DND-41 (cell line): ENCODE measurements around the gene PDE4A.

ENCODE experiments used
- CTCF ChIP-seq: IDR thresholded peaks from 2 replicates; pipeline ENCODE4 v1.5.1; 2012; ENCODE audit warnings: borderline replicate concordance, low read length, moderate library complexity, mild to moderate bottlenecking; ENCODE audit not compliant: poor library complexity, severe bottlenecking; ENCODE audit errors: extremely low read depth
- EZH2 ChIP-seq: IDR thresholded peaks from 3 replicates; pipeline ENCODE4 v1.6.1; 2012; ENCODE audit warnings: borderline replicate concordance, low read depth, mild to moderate bottlenecking, moderate library complexity, low read length, inconsistent platforms; ENCODE audit not compliant: severe bottlenecking

DNA sequence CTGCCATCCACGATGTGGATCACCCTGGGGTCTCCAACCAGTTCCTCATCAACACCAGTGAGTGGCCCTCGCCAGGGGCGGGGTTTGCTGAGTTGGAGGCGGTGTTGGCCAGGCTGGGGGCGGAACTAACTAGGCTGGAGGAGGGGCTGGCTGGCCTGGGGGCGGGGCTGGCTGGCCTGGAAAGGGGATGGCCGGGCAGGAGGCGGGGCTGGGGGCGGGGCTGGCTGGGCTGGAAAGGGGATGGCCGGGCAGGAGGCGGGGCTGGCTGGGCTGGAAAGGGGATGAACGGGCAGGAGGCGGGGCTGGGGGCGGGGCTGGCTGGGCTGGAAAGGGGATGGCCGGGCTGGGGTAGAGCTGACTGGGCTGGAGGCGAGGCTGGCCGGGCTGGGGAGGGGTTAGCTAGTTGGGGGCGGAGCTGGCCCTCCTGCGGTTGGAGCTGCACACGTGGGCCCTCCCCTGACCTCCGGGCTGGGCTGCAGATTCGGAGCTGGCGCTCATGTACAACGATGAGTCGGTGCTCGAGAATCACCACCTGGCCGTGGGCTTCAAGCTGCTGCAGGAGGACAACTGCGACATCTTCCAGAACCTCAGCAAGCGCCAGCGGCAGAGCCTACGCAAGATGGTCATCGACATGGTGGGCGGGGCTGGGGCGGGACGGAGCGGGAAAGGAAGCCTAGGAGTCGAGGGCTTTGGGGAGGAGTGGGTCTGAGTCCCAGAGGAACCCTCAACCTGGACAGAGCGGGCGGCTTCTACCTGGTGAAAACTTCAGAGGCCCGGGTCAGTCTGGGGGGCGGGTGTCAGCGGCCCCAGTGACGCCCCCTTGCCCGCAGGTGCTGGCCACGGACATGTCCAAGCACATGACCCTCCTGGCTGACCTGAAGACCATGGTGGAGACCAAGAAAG is 41.0 kb downstream of the PDE4A start:
- TF ChIP-seq CTCF, result no peak
- no peak for TF ChIP-seq EZH2
